ENCODE data around the gene BDKRB2. TPM values are rescaled to one million over a fixed set of nuclear protein-coding genes. Genes with fewer than 3 reads are reported as not detected.

The BDKRB2 gene
- total RNA-seq, 1 experiment from 2014 or later: 0.49 TPM

DNA sequence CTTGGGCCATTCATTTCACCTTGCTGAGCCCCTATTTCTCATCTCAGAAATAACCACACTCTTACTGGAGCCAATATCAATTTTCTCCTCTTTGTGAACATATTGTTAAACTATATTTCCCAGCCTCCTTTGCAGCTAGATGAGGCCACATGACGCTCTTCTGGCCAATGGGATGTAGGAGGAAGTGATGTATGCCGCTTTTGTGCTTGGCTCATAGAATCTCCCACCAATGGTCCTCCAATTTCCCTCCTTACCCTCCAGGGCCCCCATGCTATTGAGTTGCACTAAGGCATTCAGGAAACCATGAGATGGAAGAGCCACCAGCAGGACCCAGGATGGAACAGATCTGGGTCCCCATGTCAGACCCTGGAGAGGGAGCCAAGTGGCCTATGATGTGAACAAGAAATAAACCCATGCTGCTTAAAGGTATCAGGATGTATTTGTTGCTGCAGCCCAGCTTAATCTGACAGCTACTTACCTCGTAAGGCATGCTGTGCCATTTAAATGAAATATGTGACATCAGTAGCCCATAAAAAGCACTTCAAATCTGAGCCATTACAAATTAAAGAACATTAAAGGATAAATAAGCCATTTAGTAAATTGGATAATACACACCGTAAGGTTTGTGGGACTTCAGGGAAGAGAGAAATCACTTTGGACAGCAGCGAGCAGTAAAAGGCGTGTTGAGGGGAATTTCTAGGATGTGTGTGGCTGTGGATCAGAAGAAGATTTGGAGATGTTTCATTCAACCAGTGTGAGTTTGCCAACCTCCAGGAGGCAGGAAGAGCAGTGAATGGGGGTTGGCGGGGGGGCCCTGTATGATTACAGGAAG lies 24.4 kb upstream of the BDKRB2 start (continued):
- TF ChIP-seq, protein P1, sequence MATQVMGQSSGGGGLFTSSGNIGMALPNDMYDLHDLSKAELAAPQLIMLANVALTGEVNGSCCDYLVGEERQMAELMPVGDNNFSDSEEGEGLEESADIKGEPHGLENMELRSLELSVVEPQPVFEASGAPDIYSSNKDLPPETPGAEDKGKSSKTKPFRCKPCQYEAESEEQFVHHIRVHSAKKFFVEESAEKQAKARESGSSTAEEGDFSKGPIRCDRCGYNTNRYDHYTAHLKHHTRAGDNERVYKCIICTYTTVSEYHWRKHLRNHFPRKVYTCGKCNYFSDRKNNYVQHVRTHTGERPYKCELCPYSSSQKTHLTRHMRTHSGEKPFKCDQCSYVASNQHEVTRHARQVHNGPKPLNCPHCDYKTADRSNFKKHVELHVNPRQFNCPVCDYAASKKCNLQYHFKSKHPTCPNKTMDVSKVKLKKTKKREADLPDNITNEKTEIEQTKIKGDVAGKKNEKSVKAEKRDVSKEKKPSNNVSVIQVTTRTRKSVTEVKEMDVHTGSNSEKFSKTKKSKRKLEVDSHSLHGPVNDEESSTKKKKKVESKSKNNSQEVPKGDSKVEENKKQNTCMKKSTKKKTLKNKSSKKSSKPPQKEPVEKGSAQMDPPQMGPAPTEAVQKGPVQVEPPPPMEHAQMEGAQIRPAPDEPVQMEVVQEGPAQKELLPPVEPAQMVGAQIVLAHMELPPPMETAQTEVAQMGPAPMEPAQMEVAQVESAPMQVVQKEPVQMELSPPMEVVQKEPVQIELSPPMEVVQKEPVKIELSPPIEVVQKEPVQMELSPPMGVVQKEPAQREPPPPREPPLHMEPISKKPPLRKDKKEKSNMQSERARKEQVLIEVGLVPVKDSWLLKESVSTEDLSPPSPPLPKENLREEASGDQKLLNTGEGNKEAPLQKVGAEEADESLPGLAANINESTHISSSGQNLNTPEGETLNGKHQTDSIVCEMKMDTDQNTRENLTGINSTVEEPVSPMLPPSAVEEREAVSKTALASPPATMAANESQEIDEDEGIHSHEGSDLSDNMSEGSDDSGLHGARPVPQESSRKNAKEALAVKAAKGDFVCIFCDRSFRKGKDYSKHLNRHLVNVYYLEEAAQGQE (IDR thresholded peaks at IDR 0.05; ENCODE audit: low read depth): no peak

DNA sequence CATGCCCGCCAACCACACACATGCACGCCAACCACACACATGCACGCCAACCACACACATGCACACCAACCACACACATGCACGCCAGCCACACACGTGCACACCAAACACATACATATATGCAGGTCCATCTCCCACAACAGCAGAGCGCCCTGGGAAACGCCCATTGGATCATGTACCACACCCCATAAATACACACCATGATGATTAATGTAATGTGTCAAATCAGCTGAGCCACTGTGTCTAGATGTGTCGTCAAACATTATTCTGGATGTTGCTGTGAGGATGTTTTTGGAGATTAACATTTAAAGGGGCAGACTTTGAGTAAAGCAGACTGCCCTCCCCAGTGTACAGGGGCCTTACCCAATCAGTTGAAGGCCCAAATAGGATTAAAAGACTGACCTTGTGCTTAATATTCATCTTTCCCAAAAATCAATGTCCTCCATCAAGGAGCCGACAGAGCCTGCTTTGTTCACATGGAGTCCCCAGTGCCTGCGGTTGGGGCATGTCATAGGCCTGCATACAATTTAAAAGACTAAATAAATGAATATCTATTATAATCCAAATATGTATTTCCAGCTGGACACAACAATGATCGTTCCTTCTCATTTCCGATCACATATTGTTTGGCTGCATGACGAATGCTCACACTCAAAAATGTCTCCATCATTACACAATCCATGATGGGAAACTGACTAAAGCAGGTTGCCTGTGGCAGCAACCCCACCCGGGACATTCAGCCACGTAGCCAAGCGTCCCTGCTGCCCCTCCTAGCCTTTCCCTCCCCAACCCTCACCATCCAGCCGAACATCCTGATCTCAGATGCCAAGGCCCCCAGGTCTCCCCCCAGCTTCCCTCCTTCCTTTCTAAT lies 23.2 kb upstream of the BDKRB2 start:
- BruUV-seq (replicated peaks): no TSS peak
- ChIA-PET POLR2A (no interaction called here), CTCF (no interaction called here), RAD21 (ENCODE audit: low non-redundant PET in 1 of 2, low total read pairs in 2 of 2, uncharacterized antibody in 2 of 2, unreplicated experiment in 2 of 2) (interaction anchor here in 1 of 2 experiments (0.5 kb wide), 1 partner anchor 18 kb away, joined by 5 read pairs; no protein-coding TSS in a partner anchor)
- H2AFZ ChIP-seq (ENCODE audit: low read depth, low read length, poor library complexity, severe bottlenecking): no peak overlapping the region
- no peak for ATAC-seq
- H3K36me3 ChIP-seq (ENCODE audit: control insufficient read depth in 1 of 2, insufficient read depth in 2 of 2, low read length in 2 of 2): no peaks in the 10 kb centered on the region
- no peak overlapping the region for H3K4me3 ChIP-seq (replicated peaks in 1 of 2; ENCODE audit: low read depth in 1 of 2, low read length in 2 of 2)
- DNase-seq (ENCODE audit: low read depth, low spot score): no peak
- no peaks in the 10 kb centered on the region for H3K9me3 ChIP-seq (ENCODE audit: control insufficient read depth in 1 of 2, insufficient read depth in 1 of 2, low read depth in 1 of 2, low read length in 2 of 2)
- H4K20me1 ChIP-seq (ENCODE audit: insufficient read depth): no peaks in the 10 kb centered on the region
- no peaks in the 10 kb centered on the region for H3K4me1 ChIP-seq (ENCODE audit: control insufficient read depth in 1 of 2, insufficient read depth in 2 of 2, low read length in 2 of 2)
- H3K27ac ChIP-seq (ENCODE audit: low read depth, low read length): no peak overlapping the region
- intact Hi-C loops (cut with micrococcal nuclease): no loop called here
- no peak for TF ChIP-seq YY1 (IDR thresholded peaks at IDR 0.05; ENCODE audit: extremely low read depth, insufficient replicate concordance, low read depth, low read length)
- TF ChIP-seq, protein P2, sequence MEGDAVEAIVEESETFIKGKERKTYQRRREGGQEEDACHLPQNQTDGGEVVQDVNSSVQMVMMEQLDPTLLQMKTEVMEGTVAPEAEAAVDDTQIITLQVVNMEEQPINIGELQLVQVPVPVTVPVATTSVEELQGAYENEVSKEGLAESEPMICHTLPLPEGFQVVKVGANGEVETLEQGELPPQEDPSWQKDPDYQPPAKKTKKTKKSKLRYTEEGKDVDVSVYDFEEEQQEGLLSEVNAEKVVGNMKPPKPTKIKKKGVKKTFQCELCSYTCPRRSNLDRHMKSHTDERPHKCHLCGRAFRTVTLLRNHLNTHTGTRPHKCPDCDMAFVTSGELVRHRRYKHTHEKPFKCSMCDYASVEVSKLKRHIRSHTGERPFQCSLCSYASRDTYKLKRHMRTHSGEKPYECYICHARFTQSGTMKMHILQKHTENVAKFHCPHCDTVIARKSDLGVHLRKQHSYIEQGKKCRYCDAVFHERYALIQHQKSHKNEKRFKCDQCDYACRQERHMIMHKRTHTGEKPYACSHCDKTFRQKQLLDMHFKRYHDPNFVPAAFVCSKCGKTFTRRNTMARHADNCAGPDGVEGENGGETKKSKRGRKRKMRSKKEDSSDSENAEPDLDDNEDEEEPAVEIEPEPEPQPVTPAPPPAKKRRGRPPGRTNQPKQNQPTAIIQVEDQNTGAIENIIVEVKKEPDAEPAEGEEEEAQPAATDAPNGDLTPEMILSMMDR (IDR thresholded peaks at IDR 0.05 in 2 of 3, conservative IDR thresholded peaks at IDR 0.05 in 1 of 3; ENCODE audit: borderline replicate concordance in 1 of 3, insufficient read depth in 1 of 3, low read depth in 2 of 3, low read length in 2 of 3): no peak
- TF ChIP-seq, protein P3, sequence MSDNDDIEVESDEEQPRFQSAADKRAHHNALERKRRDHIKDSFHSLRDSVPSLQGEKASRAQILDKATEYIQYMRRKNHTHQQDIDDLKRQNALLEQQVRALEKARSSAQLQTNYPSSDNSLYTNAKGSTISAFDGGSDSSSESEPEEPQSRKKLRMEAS (IDR thresholded peaks at IDR 0.05): no peak
- TF ChIP-seq, protein P4, sequence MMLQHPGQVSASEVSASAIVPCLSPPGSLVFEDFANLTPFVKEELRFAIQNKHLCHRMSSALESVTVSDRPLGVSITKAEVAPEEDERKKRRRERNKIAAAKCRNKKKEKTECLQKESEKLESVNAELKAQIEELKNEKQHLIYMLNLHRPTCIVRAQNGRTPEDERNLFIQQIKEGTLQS (IDR thresholded peaks at IDR 0.05): no peak
- TF ChIP-seq SRF (IDR thresholded peaks at IDR 0.05; ENCODE audit: low read depth): no peak
- no peak for TF ChIP-seq JUND (IDR thresholded peaks at IDR 0.05)
- no peak for TF ChIP-seq SP1 (IDR thresholded peaks at IDR 0.05; ENCODE audit: low read depth)
- TF ChIP-seq POLR2AphosphoS5 (IDR thresholded peaks at IDR 0.05; ENCODE audit: low read depth, low read length): no peak
- TF ChIP-seq ZFX (IDR thresholded peaks at IDR 0.05): no peak
- TF ChIP-seq, protein P5, sequence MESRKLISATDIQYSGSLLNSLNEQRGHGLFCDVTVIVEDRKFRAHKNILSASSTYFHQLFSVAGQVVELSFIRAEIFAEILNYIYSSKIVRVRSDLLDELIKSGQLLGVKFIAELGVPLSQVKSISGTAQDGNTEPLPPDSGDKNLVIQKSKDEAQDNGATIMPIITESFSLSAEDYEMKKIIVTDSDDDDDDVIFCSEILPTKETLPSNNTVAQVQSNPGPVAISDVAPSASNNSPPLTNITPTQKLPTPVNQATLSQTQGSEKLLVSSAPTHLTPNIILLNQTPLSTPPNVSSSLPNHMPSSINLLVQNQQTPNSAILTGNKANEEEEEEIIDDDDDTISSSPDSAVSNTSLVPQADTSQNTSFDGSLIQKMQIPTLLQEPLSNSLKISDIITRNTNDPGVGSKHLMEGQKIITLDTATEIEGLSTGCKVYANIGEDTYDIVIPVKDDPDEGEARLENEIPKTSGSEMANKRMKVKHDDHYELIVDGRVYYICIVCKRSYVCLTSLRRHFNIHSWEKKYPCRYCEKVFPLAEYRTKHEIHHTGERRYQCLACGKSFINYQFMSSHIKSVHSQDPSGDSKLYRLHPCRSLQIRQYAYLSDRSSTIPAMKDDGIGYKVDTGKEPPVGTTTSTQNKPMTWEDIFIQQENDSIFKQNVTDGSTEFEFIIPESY (IDR thresholded peaks at IDR 0.05; ENCODE audit: extremely low read depth, insufficient replicate concordance, low read length): no peak
- no peak for TF ChIP-seq SIN3A (IDR thresholded peaks at IDR 0.05; ENCODE audit: low read depth)
- H3K9me2 ChIP-seq (ENCODE audit: insufficient read depth): no peaks in the 10 kb centered on the region
- H3K4me2 ChIP-seq (ENCODE audit: low read length): no peak overlapping the region
- no peaks in the 10 kb centered on the region for H3K79me2 ChIP-seq (ENCODE audit: insufficient read depth, low read length)
- H3K9ac ChIP-seq (ENCODE audit: low read length): no peak overlapping the region
- 0 out of 2 replicates have a peak, but pooled peaks cover 2% of the 10 kb centered on the region for H3K27me3 ChIP-seq (ENCODE audit: insufficient read depth, low read length)

All from HCT116 (cell line).